CD4-positive, alpha-beta T cell treated with Interleukin-6 for 4 hours (primary cell): ENCODE measurements around the gene UBA52.
"Not testable (repeated sequence)": the region's sequence is repeated elsewhere in the genome, so short reads cannot be mapped to it uniquely, and the experiment has no call there.

ENCODE experiments used
- DNase-seq: peaks from one replicate; pipeline ENCODE4 v3.0.0-alpha.2; 2020; ENCODE audit warnings: mixed read lengths

Gene UBA52

GRCh38 chr19:18593367-18594095 is 21.9 kb downstream of the UBA52 start:
- DNase-seq: no peak

- DNase-seq: peak; percentile 82
These were observed 22.6 kb downstream of the UBA52 start for GRCh38 chr19:18594096-18594823.

GRCh38 chr19:18594824-18595373 is 23.2 kb downstream of the UBA52 start:
- DNase-seq: no peak

- no peak for DNase-seq
These were observed 23.8 kb downstream of the UBA52 start for GRCh38 chr19:18595475-18595874.

GRCh38 chr19:18596752-18597157 is 25.1 kb downstream of the UBA52 start:
- no peak for DNase-seq

- no peak for DNase-seq
These were observed 26.4 kb downstream of the UBA52 start for GRCh38 chr19:18597809-18598660.

- DNase-seq: no peak
These were observed 27.8 kb downstream of the UBA52 start for GRCh38 chr19:18599485-18599884.

GRCh38 chr19:18600692-18601397 is 29.2 kb downstream of the UBA52 start:
- not testable (repeated sequence) for DNase-seq

GRCh38 chr19:18601875-18602274 is 30.2 kb downstream of the UBA52 start:
- no peak for DNase-seq

GRCh38 chr19:18603255-18603957 is 31.7 kb downstream of the UBA52 start:
- no peak for DNase-seq

- DNase-seq: no peak
These were observed 32.5 kb downstream of the UBA52 start for GRCh38 chr19:18603958-18604819.

GRCh38 chr19:18604820-18605159 is 33.1 kb downstream of the UBA52 start:
- no peak for DNase-seq

GRCh38 chr19:18605196-18605545 is 33.5 kb downstream of the UBA52 start:
- no peak for DNase-seq

- DNase-seq: no peak
These were observed 34.1 kb downstream of the UBA52 start for GRCh38 chr19:18605546-18606280.

GRCh38 chr19:18606281-18607225 is 34.9 kb downstream of the UBA52 start, which contains the start of gene CRLF1:
CRLF1 (minus strand) TSS chr19:18606799; CDS start chr19:18606656, 143 bp downstream.
- no peak for DNase-seq

- no peak for DNase-seq
These were observed 35.8 kb downstream of the UBA52 start for GRCh38 chr19:18607226-18608101.

GRCh38 chr19:18608102-18608804 is 36.6 kb downstream of the UBA52 start:
- DNase-seq: no peak
